ENCODE measurements around the gene MSH5. TPM values are rescaled to one million over a fixed set of nuclear protein-coding genes. Genes with fewer than 3 reads are reported as not detected.

Gene MSH5
- total RNA-seq, 4 donors from 2014 or later, result 2.3 to 7.9 (median 6.8) TPM

GRCh38 chr6:31775633-31776484, 36.1 kb downstream of the MSH5 start:
- Histone ChIP-seq H3K4me1 (peaks cover 13 to 32% (median 14%) of the 10 kb centered on the region in 3 donors), H3K36me3 (peaks cover 13 to 32% (median 22%) of the 10 kb centered on the region in 3 donors), H3K4me3 (no peak overlapping the region), H3K27ac (peak overlapping the region in 1 of 4 donors; percentile 36), H3K9me3 (no peaks in the 10 kb centered on the region), H3K27me3 (no peaks in the 10 kb centered on the region)
- intact Hi-C loops (cut with DNase I), result no loop called here
- no peak for TF ChIP-seq CTCF (IDR thresholded peaks at IDR 0.05)
- no peak for TF ChIP-seq POLR2A (IDR thresholded peaks at IDR 0.05)
- 84 to 96% methylated on average over 5 to 13 of the region's 32 CpGs for WGBS, 2 donors
- DNase-seq, result no peak

- Histone ChIP-seq H3K9me3 (no peaks in the 10 kb centered on the region), H3K36me3 (peaks cover 13 to 38% (median 26%) of the 10 kb centered on the region in 3 donors), H3K4me3 (peak overlapping the region in 1 of 4 donors; percentile 45), H3K27ac (peak overlapping the region; percentile 45 to 73 (median 64)), H3K4me1 (peaks cover 13 to 32% (median 14%) of the 10 kb centered on the region in 3 donors), H3K27me3 (no peaks in the 10 kb centered on the region)
- DNase-seq, result no peak
- intact Hi-C loops (cut with DNase I), result no loop called here
- TF ChIP-seq CTCF (IDR thresholded peaks at IDR 0.05) (no peak), POLR2A (IDR thresholded peaks at IDR 0.05) (no peak)
- 34 to 41% methylated on average over 7 to 11 of the region's 14 CpGs for WGBS, 2 donors
These were observed 36.7 kb downstream of the MSH5 start for GRCh38 chr6:31776485-31776988.

- no peaks in the 10 kb centered on the region for H3K27me3 ChIP-seq
- 29 to 100% methylated on average over 1 to 3 of the region's 15 CpGs for WGBS, 2 donors
- TF ChIP-seq CTCF (IDR thresholded peaks at IDR 0.05) (no peak), POLR2A (IDR thresholded peaks at IDR 0.05) (peak in 1 of 4 donors; percentile 26)
- no peak for DNase-seq
- peaks cover 13 to 32% (median 14%) of the 10 kb centered on the region in 3 donors for H3K4me1 ChIP-seq
- intact Hi-C loops (cut with DNase I), result no loop called here
- peak within 1 kb of the TSS; percentile 45 to 73 (median 64) for H3K27ac ChIP-seq
- peak within 1 kb of the TSS in 1 of 4 donors; percentile 45 for H3K4me3 ChIP-seq
- H3K36me3 ChIP-seq, result peaks cover 13 to 44% (median 26%) of the 10 kb centered on the region in 3 donors
- no peaks in the 10 kb centered on the region for H3K9me3 ChIP-seq
These were observed 37.3 kb downstream of the MSH5 start, which contains the start of gene VWA7 for GRCh38 chr6:31776989-31777666. Gene VWA7, minus strand, starts transcription at chr6:31777328. Its CDS starts 549 bp downstream, at chr6:31776779.

- TF ChIP-seq CTCF (IDR thresholded peaks at IDR 0.05) (no peak), POLR2A (IDR thresholded peaks at IDR 0.05) (no peak)
- DNase-seq, result no peak
- H3K36me3 ChIP-seq, result peaks cover 13 to 50% (median 26%) of the 10 kb centered on the region in 3 donors
- H3K27me3 ChIP-seq, result no peaks in the 10 kb centered on the region
- H3K4me3 ChIP-seq, result no peak overlapping the region
- peak overlapping the region; percentile 45 to 73 (median 64) for H3K27ac ChIP-seq
- intact Hi-C loops (cut with DNase I), result no loop called here
- WGBS, 2 donors, result 89% methylated on average over 4 to 5 of the region's 5 CpGs
- H3K9me3 ChIP-seq, result no peaks in the 10 kb centered on the region
- peaks cover 13 to 32% (median 14%) of the 10 kb centered on the region in 3 donors for H3K4me1 ChIP-seq
These were observed 37.9 kb downstream of the MSH5 start for GRCh38 chr6:31777667-31778050.

Data from esophagus squamous epithelium (tissue), 5 donors.